Gastrocnemius medialis (tissue), 4 donors: ENCODE data around the gene PDK1. TPM values are rescaled to one million over a fixed set of nuclear protein-coding genes. Genes with fewer than 3 reads are reported as not detected.
"Not testable (repeated sequence)": the region's sequence is repeated elsewhere in the genome, so short reads cannot be mapped to it uniquely, and the experiment has no call there.

Source experiments
- ATAC-seq, 2 donors: fragments of 150-250 bp; one replicate each; pipeline ENCODE4 v1.9.1; 2016
- DNase-seq, 2 donors: peaks; one replicate each; pipeline ENCODE4 v3.0.0-alpha.2; 2019
- H3K27ac ChIP-seq, 4 donors: fragments of 200-600 bp; sonication (generic); 1 replicate in 1 of 4; 2 replicates in 3 of 4; pipeline ENCODE4 v1.5.1; 2016 to 2018; ENCODE audit warnings: mild to moderate bottlenecking in 2 of 4, moderate library complexity in 1 of 4
- H3K27me3 ChIP-seq, 3 donors: fragments of 200-600 bp; sonication (generic) in 2 of 3; 1 replicate in 1 of 3; 2 replicates in 2 of 3; pipeline versions ENCODE4 v1.5.1 to v1.6.0; 2016 to 2019; ENCODE audit warnings: mild to moderate bottlenecking in 1 of 3, moderate library complexity in 1 of 3
- H3K36me3 ChIP-seq, 2 donors: fragments of 200-600 bp; sonication (generic) in 1 of 2; one replicate each; pipeline ENCODE4 v1.5.1; 2017 to 2018
- H3K4me1 ChIP-seq, 2 donors: fragments of 200-600 bp; sonication (generic) in 1 of 2; one replicate each; pipeline ENCODE4 v1.5.1; 2016 to 2017; ENCODE audit warnings: mild to moderate bottlenecking in 2 of 2
- H3K4me3 ChIP-seq, 4 donors: fragments of 200-600 bp; sonication (generic) in 3 of 4; 1 replicate in 1 of 4; 2 replicates in 3 of 4; pipeline ENCODE4 v1.5.1; 2016 to 2019; ENCODE audit warnings: mild to moderate bottlenecking in 2 of 4
- H3K9me3 ChIP-seq, 3 donors: fragments of 200-600 bp; sonication (generic) in 2 of 3; 1 replicate in 1 of 3; 2 replicates in 2 of 3; pipeline ENCODE4 v1.5.1; 2016 to 2019
- CTCF ChIP-seq, 5 experiments: fragments of 450-650 bp in 3 of 5; fragments of 200-600 bp in 2 of 5; sonication (generic) in 2 of 5; IDR thresholded peaks in 4 of 5; conservative IDR thresholded peaks in 1 of 5; 1 replicate in 4 of 5; 2 replicates in 1 of 5; pipeline ENCODE4 v1.5.1; 2016 to 2019; ENCODE audit warnings: antibody characterized with exemption in 5 of 5, mild to moderate bottlenecking in 3 of 5, moderate library complexity in 3 of 5
- POLR2A ChIP-seq, 2 donors: fragments of 450-650 bp; IDR thresholded peaks; one replicate each; pipeline ENCODE4 v1.6.1; 2017; ENCODE audit warnings: antibody characterized with exemption in 2 of 2, mild to moderate bottlenecking in 2 of 2, moderate library complexity in 2 of 2
- in situ Hi-C, 4 donors: fragments of 200-750 bp; cut with MboI; loops; one replicate each; pipeline versions ENCODE4 v1.15.0 to v1.8.0; 2017; ENCODE audit warnings: low sequenced_read_pairs in 4 of 4
- intact Hi-C: fragments of 100-400 bp; cut with DNase I; formaldehyde crosslinking; loops from one replicate; pipeline ENCODE4 v1.15.1; 2023; ENCODE audit warnings: low total_unique reads
- total RNA-seq, 4 donors: library from RNA; depleted of rRNA; stranded (reverse); fragments of >200 nt; gene quantifications; one replicate each; pipeline versions ENCODE4 v1.1.0 to v1.2.3, GENCODE V29; 2016

The PDK1 gene
- total RNA-seq, 4 donors from 2014 or later, result 5.8 to 23.8 (median 14.0) TPM

GRCh38 chr2:172518995-172519394, 36.9 kb upstream of the PDK1 start:
- DNase-seq (no peak), ATAC-seq (no peak)
- intact Hi-C loops (no loop called here), in situ Hi-C loops (no loop called here)
- H3K9me3 ChIP-seq, result no peaks in the 10 kb centered on the region
- H3K27me3 ChIP-seq, result no peaks in the 10 kb centered on the region
- no peaks in the 10 kb centered on the region for H3K4me1 ChIP-seq
- no peaks in the 10 kb centered on the region for H3K36me3 ChIP-seq
- no peak overlapping the region for H3K4me3 ChIP-seq
- H3K27ac ChIP-seq, result no peak overlapping the region
- TF ChIP-seq CTCF (IDR thresholded peaks at IDR 0.05 in 4 of 5, conservative IDR thresholded peaks at IDR 0.05 in 1 of 5), result no peak
- TF ChIP-seq POLR2A (IDR thresholded peaks at IDR 0.05), result no peak

GRCh38 chr2:172525601-172526000, 30.3 kb upstream of the PDK1 start:
- Histone ChIP-seq H3K27me3 (no peaks in the 10 kb centered on the region), H3K9me3 (no peaks in the 10 kb centered on the region), H3K4me3 (no peak overlapping the region), H3K36me3 (no peaks in the 10 kb centered on the region), H3K4me1 (no peaks in the 10 kb centered on the region), H3K27ac (no peak overlapping the region)
- no peak for TF ChIP-seq CTCF (IDR thresholded peaks at IDR 0.05 in 4 of 5, conservative IDR thresholded peaks at IDR 0.05 in 1 of 5)
- no peak for TF ChIP-seq POLR2A (IDR thresholded peaks at IDR 0.05)
- intact Hi-C loops, result no loop called here
- in situ Hi-C loops, result no loop called here
- ATAC-seq (no peak), DNase-seq (no peak)

GRCh38 chr2:172531309-172531708, 24.6 kb upstream of the PDK1 start:
- TF ChIP-seq CTCF (IDR thresholded peaks at IDR 0.05 in 4 of 5, conservative IDR thresholded peaks at IDR 0.05 in 1 of 5) (no peak), POLR2A (IDR thresholded peaks at IDR 0.05) (no peak)
- H3K4me1 ChIP-seq, result no peaks in the 10 kb centered on the region
- in situ Hi-C loops, result no loop called here
- no peaks in the 10 kb centered on the region for H3K27me3 ChIP-seq
- DNase-seq, result no peak
- ATAC-seq, result no peak
- no peak overlapping the region for H3K27ac ChIP-seq
- no peaks in the 10 kb centered on the region for H3K9me3 ChIP-seq
- H3K36me3 ChIP-seq, result no peaks in the 10 kb centered on the region
- intact Hi-C loops, result no loop called here
- no peak overlapping the region for H3K4me3 ChIP-seq

- H3K27me3 ChIP-seq, H3K4me3 ChIP-seq, intact Hi-C loops, in situ Hi-C loops, H3K4me1 ChIP-seq, H3K27ac ChIP-seq, H3K9me3 ChIP-seq, H3K36me3 ChIP-seq, DNase-seq, ATAC-seq: not testable (repeated sequence)
Observed at GRCh38 chr2:172532461-172532860, 23.4 kb upstream of the PDK1 start.

GRCh38 chr2:172533687-172534086, 22.2 kb upstream of the PDK1 start:
- H3K9me3 ChIP-seq, result no peaks in the 10 kb centered on the region
- DNase-seq, result no peak
- no peak overlapping the region for H3K27ac ChIP-seq
- no peak overlapping the region for H3K4me3 ChIP-seq
- intact Hi-C loops, result no loop called here
- H3K27me3 ChIP-seq, result no peaks in the 10 kb centered on the region
- no peaks in the 10 kb centered on the region for H3K36me3 ChIP-seq
- TF ChIP-seq POLR2A (IDR thresholded peaks at IDR 0.05) (no peak), CTCF (IDR thresholded peaks at IDR 0.05 in 4 of 5, conservative IDR thresholded peaks at IDR 0.05 in 1 of 5) (no peak)
- no peak for ATAC-seq
- in situ Hi-C loops, result no loop called here
- H3K4me1 ChIP-seq, result no peaks in the 10 kb centered on the region
